Liver (tissue), 9 donors: ENCODE measurements around the gene RPS2. TPM values are rescaled to one million over a fixed set of nuclear protein-coding genes. Genes with fewer than 3 reads are reported as not detected.
A peak's percentile ranks its signal among the peaks of the same experiment; 100 is the strongest.

Source experiments
- DNase-seq: peaks from one replicate; pipeline ENCODE4 v3.0.0-alpha.2; 2017; ENCODE audit warnings: low spot score
- H3K27ac ChIP-seq, 2 donors: one replicate each; pipeline ENCODE4 v1.7.0; 2013; ENCODE audit warnings: inconsistent platforms in 2 of 2, low read length in 2 of 2, control low read depth in 1 of 2, low read depth in 1 of 2, mild to moderate bottlenecking in 1 of 2
- H3K27me3 ChIP-seq, 4 donors: one replicate each; pipeline versions ENCODE4 v1.6.1 to v1.7.0; 2013; ENCODE audit warnings: low read length in 3 of 4, inconsistent platforms in 1 of 4, mild to moderate bottlenecking in 1 of 4, moderate library complexity in 1 of 4; ENCODE audit not compliant: control insufficient read depth in 4 of 4, insufficient read depth in 4 of 4
- H3K36me3 ChIP-seq, 4 donors: one replicate each; pipeline versions ENCODE4 v1.6.1 to v1.7.0; 2013; ENCODE audit warnings: low read length in 3 of 4, mild to moderate bottlenecking in 3 of 4, low read depth in 1 of 4, moderate library complexity in 1 of 4; ENCODE audit not compliant: control insufficient read depth in 4 of 4, insufficient read depth in 3 of 4
- H3K4me1 ChIP-seq, 4 donors: one replicate each; pipeline versions ENCODE4 v1.6.1 to v1.7.0; 2013; ENCODE audit warnings: low read length in 3 of 4, mild to moderate bottlenecking in 3 of 4, moderate library complexity in 1 of 4; ENCODE audit not compliant: control insufficient read depth in 4 of 4, insufficient read depth in 4 of 4
- H3K4me3 ChIP-seq, 3 donors: one replicate each; pipeline versions ENCODE4 v1.6.1 to v1.7.0; 2013; ENCODE audit warnings: low read length in 3 of 3, control low read depth in 1 of 3, low read depth in 1 of 3, mild to moderate bottlenecking in 1 of 3
- H3K9ac ChIP-seq, 2 donors: one replicate each; pipeline ENCODE4 v1.7.0; 2013; ENCODE audit warnings: low read length in 2 of 2, mild to moderate bottlenecking in 2 of 2, moderate library complexity in 2 of 2, control low read depth in 1 of 2, low read depth in 1 of 2
- H3K9me3 ChIP-seq, 4 donors: one replicate each; pipeline versions ENCODE4 v1.6.1 to v1.7.0; 2013; ENCODE audit warnings: low read length in 3 of 4; ENCODE audit not compliant: control insufficient read depth in 4 of 4
- ATF3 ChIP-seq: IDR thresholded peaks from 2 replicates; pipeline ENCODE4 v1.6.1; 2016; ENCODE audit warnings: antibody characterized with exemption
- CTCF ChIP-seq: fragments of 150-350 bp; IDR thresholded peaks from 2 replicates; pipeline ENCODE4 v1.5.1; 2017; ENCODE audit warnings: improper control_type of control experiment, low read depth, low read length; ENCODE audit not compliant: missing input control
- EGR1 ChIP-seq, 2 donors: IDR thresholded peaks; 2 replicates each; pipeline ENCODE4 v1.6.1; 2016 to 2018; ENCODE audit warnings: antibody characterized with exemption in 2 of 2, low read depth in 2 of 2
- FOXA1 ChIP-seq: IDR thresholded peaks from 2 replicates; pipeline ENCODE4 v1.6.1; 2016; ENCODE audit warnings: antibody characterized with exemption
- FOXA2 ChIP-seq: IDR thresholded peaks from 2 replicates; pipeline ENCODE4 v1.6.1; 2016; ENCODE audit warnings: antibody characterized with exemption
- GABPA ChIP-seq, 2 donors: IDR thresholded peaks in 1 of 2; conservative IDR thresholded peaks in 1 of 2; 2 replicates each; pipeline ENCODE4 v1.6.1; 2016; ENCODE audit warnings: antibody characterized with exemption in 2 of 2, mild to moderate bottlenecking in 1 of 2, moderate library complexity in 1 of 2
- JUND ChIP-seq, 2 donors: IDR thresholded peaks; 2 replicates each; pipeline ENCODE4 v1.6.1; 2016; ENCODE audit warnings: antibody characterized with exemption in 2 of 2
- MAX ChIP-seq: IDR thresholded peaks from 2 replicates; pipeline ENCODE4 v1.6.1; 2016; ENCODE audit warnings: antibody characterized with exemption
- NR2F2 ChIP-seq: IDR thresholded peaks from 2 replicates; pipeline ENCODE4 v1.6.1; 2016; ENCODE audit warnings: antibody characterized with exemption
- RAD21 ChIP-seq, 2 donors: IDR thresholded peaks; 2 replicates each; pipeline ENCODE4 v1.6.1; 2016; ENCODE audit warnings: antibody characterized with exemption in 2 of 2, mild to moderate bottlenecking in 2 of 2
- REST ChIP-seq: IDR thresholded peaks from 2 replicates; pipeline ENCODE4 v1.6.1; 2016; ENCODE audit warnings: antibody characterized with exemption, mild to moderate bottlenecking
- RXRA ChIP-seq, 2 donors: IDR thresholded peaks; 2 replicates each; pipeline ENCODE4 v1.6.1; 2017 to 2018; ENCODE audit warnings: antibody characterized with exemption in 2 of 2, mild to moderate bottlenecking in 1 of 2
- TAF1 ChIP-seq: conservative IDR thresholded peaks from 2 replicates; pipeline ENCODE4 v1.6.1; 2016; ENCODE audit warnings: antibody characterized with exemption, mild to moderate bottlenecking
- YY1 ChIP-seq: IDR thresholded peaks from 2 replicates; pipeline ENCODE4 v1.6.1; 2016; ENCODE audit warnings: antibody characterized with exemption, mild to moderate bottlenecking
- ZBTB33 ChIP-seq: IDR thresholded peaks from 2 replicates; pipeline ENCODE4 v1.6.1; 2016; ENCODE audit warnings: antibody characterized with exemption
- WGBS: extraction: QIAGEN DNeasy Blood & Tissue Kit; methylation state at CpG from one replicate; pipeline ENCODE4 v1.1.7; 2013; 5-methylcytosine and 5-hydroxymethylcytosine counted together
- polyA plus RNA-seq, 2 donors: library from polyadenylated mRNA; stranded (reverse) in 1 of 2; unstranded in 1 of 2; fragments of 200-250 nt in 1 of 2; fragments of >200 nt in 1 of 2; fragmentation: Nextera tagmentation in 1 of 2; extraction: Ambion mirVana in 1 of 2; gene quantifications; one replicate each; pipeline versions ENCODE4 v1.2.1 to v1.2.3, GENCODE V29; 2013 to 2015
- total RNA-seq, 2 donors: library from RNA; depleted of rRNA; stranded (reverse); fragments of >200 nt; gene quantifications; one replicate each; pipeline ENCODE4 v1.2.3, GENCODE V29; 2014
- donor health status: healthy.
- donor health status: healthy.
- donor health status: healthy.
- donor health status: healthy.
- donor health status: healthy.

RPS2 gene
- total and polyA plus RNA-seq, 4 donors, result 524 to 1,440 (median 940) TPM

GRCh38 chr16:1965396-1966001 lies 873 bp upstream of the RPS2 start:
- DNase-seq, result no peak
- H3K9ac ChIP-seq, result peak overlapping the region; percentile 61 to 99
- peaks cover 4 to 28% (median 21%) of the 10 kb centered on the region in 4 donors for H3K4me1 ChIP-seq
- H3K4me3 ChIP-seq, result peak overlapping the region; percentile 81 to 97 (median 82)
- TF ChIP-seq FOXA1, result no peak
- no peak for TF ChIP-seq JUND (IDR thresholded peaks at IDR 0.05)
- no peak for TF ChIP-seq NR2F2
- no peak for TF ChIP-seq TAF1
- no peak for TF ChIP-seq EGR1 (IDR thresholded peaks at IDR 0.05; ENCODE audit: low read depth in 2 of 2)
- TF ChIP-seq YY1, result no peak
- TF ChIP-seq RXRA (IDR thresholded peaks at IDR 0.05), result no peak
- no peak for TF ChIP-seq MAX
- TF ChIP-seq RAD21 (IDR thresholded peaks at IDR 0.05), result no peak
- no peak for TF ChIP-seq REST
- TF ChIP-seq ATF3, result no peak
- TF ChIP-seq CTCF, result no peak
- no peak for TF ChIP-seq ZBTB33
- no peak for TF ChIP-seq GABPA (IDR thresholded peaks at IDR 0.05 in 1 of 2, conservative IDR thresholded peaks at IDR 0.05 in 1 of 2)
- no peak for TF ChIP-seq FOXA2
- no peaks in the 10 kb centered on the region for H3K9me3 ChIP-seq
- peak overlapping the region; percentile 89 to 93 for H3K27ac ChIP-seq
- WGBS, result 23% methylated on average over 24 of the region's 24 CpGs
- H3K27me3 ChIP-seq, result no peaks in the 10 kb centered on the region
- peaks cover 0 to 26% (median 7%) of the 10 kb centered on the region in 4 donors for H3K36me3 ChIP-seq
